Suprapubic skin (tissue), 3 donors: ENCODE measurements around the gene TMEM17.

Experiments
- CTCF ChIP-seq, 2 donors: fragments of 200-600 bp in 1 of 2; fragments of 450-650 bp in 1 of 2; sonication (generic) in 1 of 2; IDR thresholded peaks; one replicate each; pipeline ENCODE4 v1.5.1; 2016 to 2019; ENCODE audit warnings: antibody characterized with exemption in 2 of 2, mild to moderate bottlenecking in 1 of 2, moderate library complexity in 1 of 2
- POLR2AphosphoS5 ChIP-seq, 3 donors: sonication (generic); formaldehyde crosslinking; IDR thresholded peaks; one replicate each; pipeline ENCODE4 v1.6.1; 2017; ENCODE audit warnings: antibody characterized with exemption in 3 of 3

GRCh38 chr2:62526531-62527381 lies 20.8 kb upstream of the TMEM17 start:
- TF ChIP-seq POLR2AphosphoS5 (IDR thresholded peaks at IDR 0.05) (no peak), CTCF (IDR thresholded peaks at IDR 0.05) (no peak)
